Thyroid gland (tissue), 4 donors: ENCODE measurements around the gene PAX7. TPM values are rescaled to one million over a fixed set of nuclear protein-coding genes. Genes with fewer than 3 reads are reported as not detected.

ENCODE experiments used
- DNase-seq, 2 donors: peaks; one replicate each; pipeline ENCODE4 v3.0.0-alpha.2; 2019
- H3K27ac ChIP-seq, 3 donors: fragments of 200-600 bp; sonication (generic); 1 replicate in 2 of 3; 2 replicates in 1 of 3; pipeline ENCODE4 v1.5.1; 2016 to 2019; ENCODE audit warnings: mild to moderate bottlenecking in 1 of 3, moderate library complexity in 1 of 3
- H3K27me3 ChIP-seq: fragments of 200-600 bp; sonication (generic); one replicate; pipeline ENCODE4 v1.5.1; 2019
- H3K36me3 ChIP-seq, 2 donors: fragments of 200-600 bp; sonication (generic); one replicate each; pipeline ENCODE4 v1.5.1; 2016 to 2019
- H3K4me1 ChIP-seq, 2 donors: fragments of 200-600 bp; sonication (generic); one replicate each; pipeline ENCODE4 v1.5.1; 2017 to 2019
- H3K4me3 ChIP-seq, 3 donors: fragments of 200-600 bp; sonication (generic); replicated peaks in 1 of 3; 1 replicate in 2 of 3; 2 replicates in 1 of 3; pipeline ENCODE4 v1.5.1; 2016; ENCODE audit warnings: mild to moderate bottlenecking in 1 of 3
- H3K9me3 ChIP-seq: fragments of 200-600 bp; sonication (generic); one replicate; pipeline ENCODE4 v1.5.1; 2017
- POLR2A ChIP-seq, 2 donors: fragments of 450-650 bp; IDR thresholded peaks; one replicate each; pipeline ENCODE4 v1.6.1; 2017; ENCODE audit warnings: antibody characterized with exemption in 2 of 2, mild to moderate bottlenecking in 2 of 2, moderate library complexity in 1 of 2
- WGBS, 2 donors: methylation state at CpG; one replicate each; pipeline ENCODE4 v1.1.5; 2017; 5-methylcytosine and 5-hydroxymethylcytosine counted together
- intact Hi-C: fragments of 100-400 bp; cut with DNase I; formaldehyde crosslinking; loops from one replicate; pipeline ENCODE4 v1.15.1; 2023
- total RNA-seq, 4 donors: library from RNA; depleted of rRNA; stranded (reverse); fragments of >200 nt; gene quantifications; one replicate each; pipeline ENCODE4 v1.2.3, GENCODE V29; 2016
- TF ChIP-seq, protein P1 (sequence below), 6 experiments: fragments of 200-600 bp in 3 of 6; fragments of 450-650 bp in 3 of 6; sonication (generic) in 3 of 6; IDR thresholded peaks; one replicate each; pipeline ENCODE4 v1.5.1; 2016 to 2019; ENCODE audit warnings: antibody characterized with exemption in 6 of 6, mild to moderate bottlenecking in 2 of 6, inconsistent platforms in 1 of 6, moderate library complexity in 1 of 6

The PAX7 gene
- total RNA-seq, 4 donors from 2014 or later = 0.78 TPM; not detected in 3

DNA sequence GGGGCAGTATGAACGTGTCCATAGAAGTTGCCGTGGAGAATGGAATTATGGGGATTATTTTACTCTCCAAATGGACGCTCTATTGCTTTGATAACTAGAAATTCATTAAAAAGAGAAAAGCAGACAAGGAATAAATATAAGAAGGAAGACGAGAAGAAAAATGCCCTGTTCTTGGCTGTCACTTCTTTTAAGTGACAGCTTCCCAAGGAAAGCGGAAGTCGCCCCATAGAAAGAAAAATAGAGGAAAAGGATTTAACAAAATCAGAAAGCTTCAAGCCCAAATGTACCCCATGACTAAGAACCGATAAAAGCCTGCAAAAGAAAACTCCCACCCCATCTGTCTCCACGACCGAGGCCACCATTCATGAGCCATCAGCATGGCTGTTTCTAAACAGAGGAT, 143.1 kb downstream of the PAX7 start:
- Histone ChIP-seq H3K27ac (no peak overlapping the region), H3K9me3 (no peaks in the 10 kb centered on the region), H3K36me3 (no peaks in the 10 kb centered on the region), H3K27me3 (no peaks in the 10 kb centered on the region), H3K4me3 (no peak overlapping the region), H3K4me1 (no peaks in the 10 kb centered on the region)
- DNase-seq = no peak
- WGBS, 2 donors = 82 to 83% methylated on average over 9 of the region's 9 CpGs
- no peak for TF ChIP-seq POLR2A (IDR thresholded peaks at IDR 0.05)
- TF ChIP-seq, protein P1, sequence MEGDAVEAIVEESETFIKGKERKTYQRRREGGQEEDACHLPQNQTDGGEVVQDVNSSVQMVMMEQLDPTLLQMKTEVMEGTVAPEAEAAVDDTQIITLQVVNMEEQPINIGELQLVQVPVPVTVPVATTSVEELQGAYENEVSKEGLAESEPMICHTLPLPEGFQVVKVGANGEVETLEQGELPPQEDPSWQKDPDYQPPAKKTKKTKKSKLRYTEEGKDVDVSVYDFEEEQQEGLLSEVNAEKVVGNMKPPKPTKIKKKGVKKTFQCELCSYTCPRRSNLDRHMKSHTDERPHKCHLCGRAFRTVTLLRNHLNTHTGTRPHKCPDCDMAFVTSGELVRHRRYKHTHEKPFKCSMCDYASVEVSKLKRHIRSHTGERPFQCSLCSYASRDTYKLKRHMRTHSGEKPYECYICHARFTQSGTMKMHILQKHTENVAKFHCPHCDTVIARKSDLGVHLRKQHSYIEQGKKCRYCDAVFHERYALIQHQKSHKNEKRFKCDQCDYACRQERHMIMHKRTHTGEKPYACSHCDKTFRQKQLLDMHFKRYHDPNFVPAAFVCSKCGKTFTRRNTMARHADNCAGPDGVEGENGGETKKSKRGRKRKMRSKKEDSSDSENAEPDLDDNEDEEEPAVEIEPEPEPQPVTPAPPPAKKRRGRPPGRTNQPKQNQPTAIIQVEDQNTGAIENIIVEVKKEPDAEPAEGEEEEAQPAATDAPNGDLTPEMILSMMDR (IDR thresholded peaks at IDR 0.05) = no peak
- intact Hi-C loops = no loop called here

DNA sequence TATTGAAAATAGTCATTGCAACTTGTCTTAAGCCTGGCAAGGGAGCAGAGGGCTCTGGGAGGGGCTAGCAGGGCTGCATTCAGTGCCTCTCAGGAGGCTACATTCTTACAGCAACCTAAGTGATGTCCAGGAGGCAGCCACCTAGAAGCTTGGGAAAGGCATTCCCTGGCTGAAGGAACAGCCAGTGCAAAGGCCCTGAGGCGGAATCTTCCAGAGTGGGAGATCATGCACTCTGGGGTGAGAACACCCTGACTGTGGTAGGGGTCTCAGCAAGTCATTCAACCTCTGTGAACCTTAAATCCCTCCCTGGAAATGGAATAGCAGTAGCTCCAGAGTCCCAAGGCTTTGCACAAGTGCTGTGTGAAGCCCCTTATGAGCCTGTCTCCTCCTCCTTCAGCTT, 144.7 kb downstream of the PAX7 start:
- H3K36me3 ChIP-seq = no peaks in the 10 kb centered on the region
- 93 to 100% methylated on average over 1 of the region's 1 CpG for WGBS, 2 donors
- intact Hi-C loops = no loop called here
- no peaks in the 10 kb centered on the region for H3K27me3 ChIP-seq
- H3K4me1 ChIP-seq = no peaks in the 10 kb centered on the region
- no peaks in the 10 kb centered on the region for H3K9me3 ChIP-seq
- no peak for DNase-seq
- TF ChIP-seq, protein P1 (IDR thresholded peaks at IDR 0.05) = no peak
- H3K27ac ChIP-seq = no peak overlapping the region
- H3K4me3 ChIP-seq = no peak overlapping the region

DNA sequence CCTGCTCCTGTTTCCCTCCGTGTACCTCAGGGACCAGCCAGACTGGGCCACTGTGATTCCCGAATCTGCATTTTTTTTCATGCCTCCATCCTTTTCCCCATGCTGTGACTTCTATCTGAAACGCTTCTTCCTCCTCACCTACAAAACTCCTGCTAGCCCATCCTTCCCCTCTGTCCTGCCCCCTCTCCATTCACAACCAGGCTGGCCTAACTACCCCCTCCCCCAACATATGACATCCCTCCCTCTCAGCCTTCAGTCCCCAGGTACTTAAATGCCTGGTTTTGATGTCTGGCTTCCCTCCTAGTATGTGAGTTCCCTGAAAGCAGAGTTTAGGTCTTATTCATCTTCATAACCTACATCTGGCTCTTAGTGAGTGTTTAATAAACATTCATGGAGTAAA, 146.1 kb downstream of the PAX7 start:
- intact Hi-C loops = no loop called here
- Histone ChIP-seq H3K27ac (no peak overlapping the region), H3K9me3 (no peaks in the 10 kb centered on the region), H3K36me3 (no peaks in the 10 kb centered on the region), H3K4me3 (no peak overlapping the region), H3K27me3 (no peaks in the 10 kb centered on the region), H3K4me1 (no peaks in the 10 kb centered on the region)
- TF ChIP-seq, protein P1 (IDR thresholded peaks at IDR 0.05) = no peak
- WGBS, 2 donors = 52 to 64% methylated on average over 3 of the region's 3 CpGs
- no peak for DNase-seq

DNA sequence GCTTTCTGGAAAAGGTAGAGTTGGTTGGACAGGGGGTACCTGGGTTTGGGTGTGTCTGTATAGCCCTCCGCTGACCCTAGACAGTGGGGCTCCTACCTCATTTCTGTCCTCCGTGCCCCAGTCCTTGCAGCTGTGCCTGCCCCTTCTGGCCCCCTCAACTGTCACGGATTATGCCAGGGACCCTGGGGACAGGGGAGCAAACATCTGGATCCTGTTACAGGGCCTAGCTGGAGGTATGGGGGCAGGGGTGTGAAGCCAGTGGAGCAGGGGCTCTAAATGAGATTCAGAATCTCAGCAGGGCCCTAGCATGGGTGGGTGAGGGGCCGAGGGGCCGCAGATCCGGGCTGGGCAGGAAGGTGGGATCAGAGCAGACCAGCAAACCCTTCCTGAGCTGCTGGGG, 147.8 kb downstream of the PAX7 start:
- Histone ChIP-seq H3K36me3 (no peaks in the 10 kb centered on the region), H3K9me3 (no peaks in the 10 kb centered on the region), H3K4me3 (no peak overlapping the region), H3K27me3 (no peaks in the 10 kb centered on the region), H3K4me1 (no peaks in the 10 kb centered on the region), H3K27ac (no peak overlapping the region)
- intact Hi-C loops = no loop called here
- WGBS, 2 donors = 58 to 60% methylated on average over 2 to 6 of the region's 6 CpGs
- TF ChIP-seq, protein P1 (IDR thresholded peaks at IDR 0.05) = no peak
- no peak for TF ChIP-seq POLR2A (IDR thresholded peaks at IDR 0.05)
- no peak for DNase-seq

DNA sequence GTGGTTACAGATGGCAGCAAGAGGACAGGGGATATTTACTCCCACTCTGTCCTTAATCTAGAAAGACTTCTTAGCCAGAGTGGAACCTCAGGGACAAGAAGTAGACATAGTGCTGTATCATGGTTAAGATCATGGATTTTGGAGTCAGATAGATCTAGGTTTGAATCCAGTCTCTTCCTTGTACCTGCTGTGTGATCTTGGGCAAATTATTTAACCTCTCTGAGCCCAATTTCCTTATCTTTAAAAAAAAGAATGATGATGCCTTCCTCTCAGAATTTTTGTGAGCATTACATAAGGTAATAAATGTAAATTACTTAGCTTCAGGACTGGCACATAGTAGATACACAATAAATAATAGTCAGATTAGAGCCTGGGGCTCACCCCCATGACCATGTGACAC, 150.4 kb downstream of the PAX7 start:
- intact Hi-C loops = no loop called here
- H3K27me3 ChIP-seq = no peaks in the 10 kb centered on the region
- no peaks in the 10 kb centered on the region for H3K9me3 ChIP-seq
- no peak for DNase-seq
- no peak for TF ChIP-seq POLR2A (IDR thresholded peaks at IDR 0.05)
- TF ChIP-seq, protein P1 (IDR thresholded peaks at IDR 0.05) = no peak
- H3K27ac ChIP-seq = no peak overlapping the region
- no peaks in the 10 kb centered on the region for H3K36me3 ChIP-seq
- no peak overlapping the region for H3K4me3 ChIP-seq
- no peaks in the 10 kb centered on the region for H3K4me1 ChIP-seq
